KOPT-K1 (cell line): ENCODE results near the gene RXRB.
A peak's percentile ranks its signal among the peaks of the same experiment; 100 is the strongest.

Experiments used
- H3K27ac ChIP-seq: fragments of 200-600 bp; sonication (generic); 2 replicates; pipeline ENCODE4 v1.5.1; 2016; ENCODE audit warnings: antibody characterized with exemption, mild to moderate bottlenecking, low read depth, low read length; ENCODE audit not compliant: poor library complexity, severe bottlenecking
- H3K36me3 ChIP-seq: fragments of 200-600 bp; sonication (generic); 2 replicates; pipeline ENCODE4 v1.5.1; 2017; ENCODE audit warnings: antibody characterized with exemption, mild to moderate bottlenecking, low read length, moderate library complexity; ENCODE audit not compliant: insufficient read depth
- H3K9me3 ChIP-seq: fragments of 200-600 bp; sonication (generic); 2 replicates; pipeline ENCODE4 v1.5.1; 2017; ENCODE audit warnings: antibody characterized with exemption, low read length, mild to moderate bottlenecking; ENCODE audit not compliant: insufficient read depth, poor library complexity, severe bottlenecking

RXRB gene

DNA sequence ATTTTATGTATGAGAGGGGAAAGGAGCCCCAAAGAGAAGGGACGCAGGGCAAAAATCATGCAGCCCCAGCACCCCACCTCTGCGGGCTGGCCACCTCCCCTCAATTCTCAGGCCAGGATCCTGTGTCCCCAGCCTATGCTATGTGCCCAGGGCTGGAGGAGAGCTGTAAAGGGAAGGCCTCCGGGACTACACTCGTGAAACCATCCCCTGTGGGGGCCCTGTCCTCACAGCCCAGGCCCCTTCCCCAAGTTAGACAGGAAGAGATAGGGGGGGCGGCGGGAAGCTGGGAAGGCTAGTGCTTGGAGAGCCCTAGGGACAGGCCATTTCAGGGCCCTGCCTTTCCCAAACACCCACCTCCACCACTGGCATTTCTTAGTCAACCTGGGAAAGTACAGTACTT is 6.8 kb downstream of the RXRB start:
- Histone ChIP-seq H3K36me3 (peaks cover 42% of the 10 kb centered on the region), H3K27ac (no peak overlapping the region), H3K9me3 (no peaks in the 10 kb centered on the region)

- Histone ChIP-seq H3K9me3 (no peaks in the 10 kb centered on the region), H3K27ac (no peak overlapping the region), H3K36me3 (peaks cover 42% of the 10 kb centered on the region)
Observed at GRCh38 chr6:33192671-33193602, 7.5 kb downstream of the RXRB start.

DNA sequence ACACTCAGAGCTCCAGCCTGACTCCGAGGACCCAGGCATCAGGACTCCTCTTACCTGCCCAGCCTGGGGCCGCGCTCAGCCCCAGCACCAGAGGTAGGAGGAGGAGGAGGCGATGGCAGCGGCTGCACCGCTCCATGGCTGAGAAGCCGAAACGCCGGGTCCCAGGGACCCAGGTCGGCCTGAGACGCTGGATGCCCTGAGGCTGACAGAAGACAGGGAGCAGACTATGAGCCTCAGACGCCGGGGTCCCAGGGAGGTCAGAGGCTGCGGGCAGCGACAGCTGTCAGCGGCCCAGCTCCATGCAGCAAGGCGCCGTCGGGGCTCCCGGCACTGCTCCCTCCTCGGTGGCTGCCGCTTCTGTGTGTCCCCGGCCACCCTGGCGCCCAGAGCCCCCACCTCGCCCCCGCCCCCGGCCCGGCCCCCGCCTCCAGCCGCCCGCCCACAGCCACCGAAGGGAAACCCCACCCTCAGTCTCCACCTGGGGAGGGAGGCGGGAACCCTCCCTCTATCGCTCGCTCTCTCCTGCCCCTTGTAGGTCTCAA is 8.3 kb downstream of the RXRB start, which contains the start of gene COL11A2:
TSS of gene COL11A2 (minus strand) at position 363 of the 542 bp plus-strand sequence. CDS start at position 136, 227 bp downstream.
- H3K36me3 ChIP-seq = peaks cover 36% of the 10 kb centered on the region
- no peak within 1 kb of the TSS for H3K27ac ChIP-seq
- no peaks in the 10 kb centered on the region for H3K9me3 ChIP-seq

- Histone ChIP-seq H3K36me3 (peaks cover 31% of the 10 kb centered on the region), H3K27ac (no peak overlapping the region), H3K9me3 (no peaks in the 10 kb centered on the region)
Observed at GRCh38 chr6:33191383-33192104, 8.9 kb downstream of the RXRB start.

- peaks cover 22% of the 10 kb centered on the region for H3K36me3 ChIP-seq
- no peak overlapping the region for H3K27ac ChIP-seq
- H3K9me3 ChIP-seq = no peaks in the 10 kb centered on the region
Observed at GRCh38 chr6:33190504-33191107, 9.9 kb downstream of the RXRB start.

GRCh38 chr6:33189625-33190448 is 10.6 kb downstream of the RXRB start:
- H3K36me3 ChIP-seq = peaks cover 14% of the 10 kb centered on the region
- no peak overlapping the region for H3K27ac ChIP-seq
- no peaks in the 10 kb centered on the region for H3K9me3 ChIP-seq

GRCh38 chr6:33189164-33189563 is 11.3 kb downstream of the RXRB start:
- Histone ChIP-seq H3K36me3 (peaks cover 7% of the 10 kb centered on the region), H3K9me3 (no peaks in the 10 kb centered on the region), H3K27ac (no peak overlapping the region)

- no peaks in the 10 kb centered on the region for H3K36me3 ChIP-seq
- H3K9me3 ChIP-seq = peaks cover 11% of the 10 kb centered on the region
- H3K27ac ChIP-seq = no peak overlapping the region
Observed at GRCh38 chr6:33187809-33188208, 12.7 kb downstream of the RXRB start.

- Histone ChIP-seq H3K9me3 (peaks cover 13% of the 10 kb centered on the region), H3K36me3 (no peaks in the 10 kb centered on the region), H3K27ac (no peak overlapping the region)
Observed at GRCh38 chr6:33185654-33186187, 14.7 kb downstream of the RXRB start.

- H3K9me3 ChIP-seq = peaks cover 13% of the 10 kb centered on the region
- no peaks in the 10 kb centered on the region for H3K36me3 ChIP-seq
- H3K27ac ChIP-seq = no peak overlapping the region
Observed at GRCh38 chr6:33185190-33185589, 15.3 kb downstream of the RXRB start.

- Histone ChIP-seq H3K27ac (peak overlapping the region; percentile 11), H3K36me3 (no peaks in the 10 kb centered on the region)
Observed at GRCh38 chr6:33183071-33183683, 17.3 kb downstream of the RXRB start.

GRCh38 chr6:33181141-33181540 is 19.3 kb downstream of the RXRB start:
- peaks cover 13% of the 10 kb centered on the region for H3K9me3 ChIP-seq
- H3K27ac ChIP-seq = no peak overlapping the region
- no peaks in the 10 kb centered on the region for H3K36me3 ChIP-seq

More at GRCh38 chr6:33183071-33183683, 17.3 kb downstream of the RXRB start:
- H3K9me3 ChIP-seq = peaks cover 13% of the 10 kb centered on the region

- Histone ChIP-seq H3K27ac (no peak overlapping the region), H3K9me3 (peaks cover 13% of the 10 kb centered on the region), H3K36me3 (no peaks in the 10 kb centered on the region)
Observed at GRCh38 chr6:33178755-33179475, 21.6 kb downstream of the RXRB start.
